ENCODE data around the gene IGFBP2.
"Not testable (repeated sequence)": the region's sequence is repeated elsewhere in the genome, so short reads cannot be mapped to it uniquely, and the experiment has no call there.

The IGFBP2 gene

GRCh38 chr2:216632952-216633615 lies at the start of gene IGFBP2:
Gene IGFBP2, plus strand, starts transcription at chr2:216633420. Its CDS starts 104 bp downstream, at chr2:216633524.
- no peak for DNase-seq (ENCODE audit: low read depth)

GRCh38 chr2:216583606-216584005 lies 49.6 kb upstream of the IGFBP2 start:
- no peak for DNase-seq (ENCODE audit: low read depth)

GRCh38 chr2:216584112-216584511 lies 49.1 kb upstream of the IGFBP2 start:
- no peak for DNase-seq (ENCODE audit: low read depth)

GRCh38 chr2:216585441-216585840 lies 47.8 kb upstream of the IGFBP2 start:
- no peak for DNase-seq (ENCODE audit: low read depth)

GRCh38 chr2:216588861-216589710 lies 44.1 kb upstream of the IGFBP2 start:
- no peak for DNase-seq (ENCODE audit: low read depth)

- DNase-seq (ENCODE audit: low read depth) = no peak
Measured at GRCh38 chr2:216589791-216590190, 43.4 kb upstream of the IGFBP2 start.

GRCh38 chr2:216590780-216591179 lies 42.4 kb upstream of the IGFBP2 start:
- no peak for DNase-seq (ENCODE audit: low read depth)

- no peak for DNase-seq (ENCODE audit: low read depth)
Measured at GRCh38 chr2:216591480-216591879, 41.7 kb upstream of the IGFBP2 start.

GRCh38 chr2:216594081-216594480 lies 39.1 kb upstream of the IGFBP2 start:
- DNase-seq (ENCODE audit: low read depth) = no peak

GRCh38 chr2:216596236-216596979 lies 36.8 kb upstream of the IGFBP2 start:
- no peak for DNase-seq (ENCODE audit: low read depth)

GRCh38 chr2:216596980-216597509 lies 36.2 kb upstream of the IGFBP2 start:
- DNase-seq (ENCODE audit: low read depth) = no peak

- DNase-seq (ENCODE audit: low read depth) = not testable (repeated sequence)
Measured at GRCh38 chr2:216597825-216598224, 35.4 kb upstream of the IGFBP2 start.

GRCh38 chr2:216601632-216602409 lies 31.4 kb upstream of the IGFBP2 start:
- no peak for DNase-seq (ENCODE audit: low read depth)

GRCh38 chr2:216603010-216603883 lies 30.0 kb upstream of the IGFBP2 start:
- DNase-seq (ENCODE audit: low read depth) = no peak

- DNase-seq (ENCODE audit: low read depth) = no peak
Measured at GRCh38 chr2:216603884-216604245, 29.4 kb upstream of the IGFBP2 start.

- DNase-seq (ENCODE audit: low read depth) = no peak
Measured at GRCh38 chr2:216604458-216604857, 28.8 kb upstream of the IGFBP2 start.

GRCh38 chr2:216606551-216607276 lies 26.5 kb upstream of the IGFBP2 start:
- no peak for DNase-seq (ENCODE audit: low read depth)

- DNase-seq (ENCODE audit: low read depth) = no peak
Measured at GRCh38 chr2:216607277-216607560, 26.0 kb upstream of the IGFBP2 start.

GRCh38 chr2:216608525-216608924 lies 24.7 kb upstream of the IGFBP2 start:
- no peak for DNase-seq (ENCODE audit: low read depth)

Measured in activated T-helper 9 cell treated with anti-CD3 and anti-CD28 coated beads, Interleukin-2, amount 50 U/mL, for 16 hours (primary cell).